Activated CD4-positive, alpha-beta T cell treated with anti-CD3 and anti-CD28 coated beads, Interleukin-2, amount 50 U/mL, for 24 hours (primary cell): ENCODE results near the gene LRRC8C.
"Not testable (repeated sequence)": the region's sequence is repeated elsewhere in the genome, so short reads cannot be mapped to it uniquely, and the experiment has no call there.

Source experiments
- DNase-seq, 2 donors: peaks; one replicate each; pipeline ENCODE4 v3.0.0-alpha.2; 2020; ENCODE audit warnings: low read depth in 1 of 2, low spot score in 1 of 2

The LRRC8C gene

DNA sequence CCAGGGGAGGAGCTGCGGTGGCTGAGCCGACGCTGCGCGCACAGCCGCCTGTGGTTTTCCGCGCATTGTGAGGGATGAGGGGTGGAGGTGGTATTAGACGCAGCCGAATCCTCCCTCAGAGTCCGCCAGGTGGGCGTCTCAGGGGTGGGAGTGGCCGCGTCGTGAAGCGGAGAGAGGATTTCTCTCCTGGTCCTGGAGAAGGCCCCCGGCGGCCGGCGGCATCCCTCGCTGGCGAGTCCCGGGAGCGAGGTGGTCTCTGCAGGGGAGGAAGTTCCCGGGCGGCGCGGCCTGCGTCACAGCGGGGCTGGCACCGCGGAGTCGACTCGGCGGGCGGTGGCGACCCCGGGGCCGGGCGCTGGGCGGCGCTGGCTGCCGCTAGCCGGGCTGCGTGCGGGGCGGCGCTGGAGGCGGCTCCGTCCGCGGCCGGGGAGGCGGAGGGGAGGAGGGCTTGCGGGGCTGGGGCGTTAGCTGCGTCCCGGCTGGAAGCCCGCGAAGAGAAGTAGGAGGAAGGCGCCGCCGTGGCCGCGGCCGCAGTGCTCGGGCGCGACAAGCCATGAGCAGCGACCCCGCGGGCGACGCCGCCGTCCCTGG, at the start of gene LRRC8C:
Gene LRRC8C (plus strand): TSS at position 464 of the 591 bp plus-strand sequence. CDS start 53,354 bp downstream, outside the sequence.
- DNase-seq = peak; percentile 76 to 79

DNA sequence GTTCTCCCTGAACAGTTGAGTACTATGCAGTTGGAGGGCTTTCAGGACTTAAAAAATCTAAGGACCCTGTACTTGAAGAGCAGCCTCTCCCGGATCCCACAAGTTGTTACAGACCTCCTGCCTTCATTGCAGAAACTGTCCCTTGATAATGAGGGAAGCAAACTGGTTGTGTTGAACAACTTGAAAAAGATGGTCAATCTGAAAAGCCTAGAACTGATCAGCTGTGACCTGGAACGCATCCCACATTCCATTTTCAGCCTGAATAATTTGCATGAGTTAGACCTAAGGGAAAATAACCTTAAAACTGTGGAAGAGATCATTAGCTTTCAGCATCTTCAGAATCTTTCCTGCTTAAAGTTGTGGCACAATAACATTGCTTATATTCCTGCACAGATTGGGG, 48.7 kb upstream of the LRRC8C start:
- no peak for DNase-seq

DNA sequence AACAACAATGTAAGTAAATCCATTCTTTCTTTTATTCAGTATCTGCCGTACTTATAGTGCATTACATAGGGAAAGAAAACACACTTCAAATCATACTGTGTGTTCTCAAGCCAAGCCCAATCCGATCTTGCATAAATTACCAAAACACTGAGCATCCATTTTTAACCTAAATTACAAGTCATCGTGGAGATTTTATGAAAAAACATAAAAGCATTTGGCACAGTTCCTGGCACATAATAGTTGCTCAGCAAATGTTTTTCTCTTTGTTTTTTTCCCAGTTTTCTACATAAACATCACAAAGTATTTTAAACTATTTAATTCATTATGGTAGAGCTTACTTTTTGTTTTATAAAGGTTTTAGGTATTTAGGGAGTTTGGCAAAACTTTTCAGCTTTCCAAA, 48.1 kb upstream of the LRRC8C start:
- no peak for DNase-seq

DNA sequence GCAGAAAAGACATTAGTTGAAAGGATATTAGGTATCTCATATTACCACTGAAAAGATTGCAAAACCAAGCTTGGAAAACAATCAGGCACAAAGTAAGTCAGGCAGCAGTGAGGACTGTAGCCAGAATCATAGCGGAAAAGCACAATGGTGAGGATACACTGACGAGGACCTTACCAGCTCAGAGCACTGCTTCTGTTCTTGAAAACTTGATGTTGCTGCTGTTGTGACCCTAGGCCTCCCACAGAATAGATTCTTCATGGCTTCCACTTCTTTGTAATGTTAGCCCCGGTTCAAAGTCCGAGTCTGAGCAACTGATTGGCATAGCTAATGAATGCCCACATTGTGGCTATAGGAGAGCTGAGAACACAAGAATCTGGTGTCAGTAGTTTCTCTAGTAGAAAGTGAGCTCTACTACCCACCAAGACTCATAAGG, 45.2 kb upstream of the LRRC8C start:
- DNase-seq = no peak

DNA sequence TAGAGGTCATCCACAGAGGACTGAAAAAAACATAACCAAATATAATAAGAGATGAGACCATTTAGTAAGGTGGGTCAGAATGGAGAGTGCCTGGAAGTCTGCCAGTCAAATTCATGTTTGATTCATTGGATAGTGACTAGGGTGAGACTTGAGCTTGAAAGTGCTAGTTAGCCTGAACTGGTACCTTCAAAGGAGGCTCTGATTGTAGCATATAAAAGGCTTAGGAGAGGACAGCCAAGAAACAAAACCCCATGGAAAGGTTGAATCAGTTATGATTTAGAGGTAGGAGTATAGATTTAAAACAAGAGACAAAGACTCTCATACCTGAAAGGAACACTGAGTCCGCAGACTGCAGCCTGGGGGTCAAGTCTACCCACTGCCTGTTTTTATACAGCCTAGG, 44.4 kb upstream of the LRRC8C start:
- no peak for DNase-seq

DNA sequence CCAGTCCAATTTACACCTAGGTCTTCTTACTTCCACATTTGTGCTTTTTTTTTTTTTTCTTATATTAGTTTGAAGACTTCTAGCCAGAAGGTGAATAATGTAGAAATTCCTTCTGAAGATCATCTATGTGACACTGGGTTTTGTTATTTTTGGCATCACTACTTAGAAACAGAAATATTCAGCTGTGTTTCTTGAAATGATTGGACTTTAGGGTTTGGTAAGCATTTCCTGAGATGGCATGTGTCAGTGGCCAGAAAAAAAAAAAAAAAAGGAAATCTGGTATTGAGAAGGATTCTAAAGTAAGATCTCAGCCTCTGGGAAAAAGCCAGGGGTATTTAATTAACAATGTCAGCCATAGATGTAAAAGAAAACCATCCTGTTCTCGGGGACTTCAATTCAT, 43.4 kb upstream of the LRRC8C start:
- DNase-seq = no peak

DNA sequence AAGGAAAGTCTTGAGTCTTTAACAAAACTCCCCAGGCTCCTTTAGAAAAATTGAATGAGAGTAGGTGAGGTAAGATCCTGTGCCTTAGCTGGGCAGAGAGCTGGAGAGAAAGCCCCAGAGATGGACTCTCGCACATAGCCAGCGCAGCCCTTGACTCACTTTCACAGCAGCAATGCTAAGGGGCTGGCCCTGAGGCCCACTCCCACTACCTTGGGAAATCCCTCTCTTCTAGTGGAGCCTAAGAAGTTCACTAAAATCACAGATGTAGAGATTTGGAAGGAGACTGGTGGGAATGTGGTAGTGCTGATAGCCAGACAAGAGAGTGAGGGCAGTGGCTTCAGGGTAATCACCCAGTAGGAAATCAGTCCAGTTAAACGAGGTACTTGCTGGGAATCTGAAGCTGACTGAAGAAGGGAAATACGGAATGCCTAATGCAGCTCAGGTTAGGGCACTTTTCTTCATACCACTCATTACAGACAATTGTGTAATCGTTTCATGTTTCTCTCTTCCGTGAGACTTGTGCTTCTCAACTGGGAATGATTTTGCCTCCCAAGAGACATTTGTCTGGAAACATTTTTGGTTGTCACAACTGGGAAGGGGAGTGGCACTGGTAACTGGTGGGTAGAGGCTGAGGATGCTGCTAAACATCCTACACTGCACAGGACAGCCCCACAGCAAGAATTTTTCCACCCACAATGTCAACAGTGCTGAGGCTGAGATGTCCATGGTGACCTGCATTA, 42.4 kb upstream of the LRRC8C start:
- DNase-seq = no peak

DNA sequence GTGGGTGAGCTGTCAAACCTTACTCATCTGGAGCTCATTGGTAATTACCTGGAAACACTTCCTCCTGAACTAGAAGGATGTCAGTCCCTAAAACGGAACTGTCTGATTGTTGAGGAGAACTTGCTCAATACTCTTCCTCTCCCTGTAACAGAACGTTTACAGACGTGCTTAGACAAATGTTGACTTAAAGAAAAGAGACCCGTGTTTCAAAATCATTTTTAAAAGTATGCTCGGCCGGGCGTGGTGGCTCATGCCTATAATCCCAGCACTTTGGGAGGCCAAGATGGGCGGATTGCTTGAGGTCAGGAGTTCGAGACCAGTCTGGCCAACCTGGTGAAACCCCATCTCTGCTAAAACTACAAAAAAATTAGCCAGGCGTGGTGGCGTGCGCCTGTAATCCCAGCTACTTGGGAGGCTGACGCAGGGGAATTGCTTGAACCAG, 40.0 kb upstream of the LRRC8C start:
- DNase-seq = not testable (repeated sequence)

DNA sequence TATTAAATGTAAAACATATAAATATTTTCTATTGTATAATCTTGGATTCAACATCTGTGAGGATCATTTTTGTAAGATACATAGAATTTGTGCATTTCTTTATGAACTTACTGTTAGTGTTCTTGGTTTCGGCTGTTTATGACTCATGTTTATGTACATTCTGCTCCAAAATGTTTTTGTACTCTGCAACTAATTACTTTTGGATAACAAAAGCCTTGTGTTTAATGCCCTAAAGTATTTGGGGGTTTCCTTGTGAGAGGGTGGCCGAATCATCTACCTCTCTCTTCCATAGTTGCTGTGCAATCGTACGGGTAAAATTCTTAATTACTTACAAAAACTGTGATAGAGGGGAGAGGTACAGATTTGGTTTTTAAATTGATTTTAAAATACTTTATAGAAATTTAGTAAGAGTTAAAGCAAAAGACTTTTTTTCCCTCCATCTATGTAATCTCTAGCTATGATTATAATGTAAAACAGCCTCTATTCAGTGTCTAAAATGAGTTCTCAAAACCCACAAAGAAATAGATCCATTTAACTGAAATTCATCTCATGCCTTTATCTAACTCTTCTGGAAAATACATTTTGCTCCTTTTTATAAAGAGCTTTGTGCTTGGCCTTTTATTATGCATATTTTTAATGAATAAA, 38.7 kb upstream of the LRRC8C start:
- no peak for DNase-seq

DNA sequence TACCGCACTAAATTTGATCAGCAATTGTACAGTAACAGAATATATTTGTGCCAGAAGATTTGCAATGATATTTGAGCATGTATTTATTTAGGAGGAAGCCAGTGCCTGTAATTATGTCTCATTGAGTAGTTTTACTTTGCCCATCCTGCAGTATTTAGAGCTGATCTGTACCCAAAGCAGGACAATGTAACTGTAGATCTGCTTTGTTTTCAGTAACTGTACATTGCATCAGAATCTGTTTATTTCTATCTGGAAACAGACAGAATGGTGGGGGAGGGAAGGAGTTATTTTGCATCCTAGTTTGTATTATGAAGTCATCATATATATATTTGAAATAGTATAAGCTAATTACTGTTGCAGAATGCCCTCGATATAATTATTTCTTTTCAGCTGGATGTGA, 36.2 kb upstream of the LRRC8C start:
- no peak for DNase-seq

DNA sequence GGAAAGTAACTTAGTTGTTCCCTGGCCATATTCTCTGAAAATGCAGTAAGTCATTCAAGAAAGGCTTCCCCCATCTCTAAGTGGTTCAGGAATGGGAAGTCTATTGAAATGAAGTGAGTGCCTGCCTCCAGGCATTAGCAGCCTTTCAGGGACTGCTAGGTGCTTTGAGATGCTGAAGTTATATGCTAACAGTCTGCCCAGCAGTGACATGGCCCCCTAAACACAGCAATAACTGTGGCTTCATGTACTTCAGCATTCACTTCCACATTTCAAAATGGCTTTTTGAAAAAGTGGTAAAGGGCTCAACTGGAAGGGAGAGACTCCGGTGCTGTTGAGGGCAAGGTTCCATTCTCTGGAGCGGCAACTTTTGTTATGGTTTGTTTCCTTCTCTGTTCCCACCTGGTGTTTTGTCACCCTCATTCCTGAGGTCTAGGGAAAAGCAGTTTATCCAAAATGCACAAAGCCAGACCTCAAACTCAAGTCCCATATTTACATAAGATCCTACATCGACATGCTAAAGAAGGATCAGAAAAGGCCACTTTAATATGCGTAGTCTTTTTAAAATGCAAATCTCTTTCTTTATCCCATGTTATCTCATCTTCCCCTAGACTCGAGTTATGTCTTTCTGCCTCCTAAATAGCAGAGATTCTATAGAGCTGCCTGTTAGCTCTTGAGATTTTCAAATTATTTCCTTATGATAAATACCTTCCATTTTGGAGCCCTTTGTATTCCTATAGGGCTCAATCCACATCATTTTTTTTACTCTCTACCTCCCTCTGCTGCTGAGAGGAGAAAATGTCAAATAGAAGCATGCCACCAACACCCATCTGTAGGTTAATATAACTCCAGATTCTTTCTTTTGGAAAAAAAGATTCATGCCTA, 34.2 kb upstream of the LRRC8C start:
- no peak for DNase-seq

DNA sequence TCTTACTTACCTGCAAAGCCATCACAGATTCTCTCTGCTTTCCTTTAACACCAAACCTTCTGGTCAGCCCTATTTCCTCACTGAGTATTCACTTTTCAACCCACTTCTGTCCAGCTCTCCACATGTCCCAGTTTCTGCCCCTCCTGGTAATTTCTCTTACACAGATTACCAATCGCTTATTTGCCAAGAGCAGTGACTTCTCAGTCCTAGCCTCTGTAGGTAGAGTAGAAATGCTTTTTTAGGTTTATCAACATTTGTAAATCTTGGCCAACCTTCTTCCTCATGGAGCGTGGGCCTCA, 33.6 kb upstream of the LRRC8C start:
- no peak for DNase-seq

DNA sequence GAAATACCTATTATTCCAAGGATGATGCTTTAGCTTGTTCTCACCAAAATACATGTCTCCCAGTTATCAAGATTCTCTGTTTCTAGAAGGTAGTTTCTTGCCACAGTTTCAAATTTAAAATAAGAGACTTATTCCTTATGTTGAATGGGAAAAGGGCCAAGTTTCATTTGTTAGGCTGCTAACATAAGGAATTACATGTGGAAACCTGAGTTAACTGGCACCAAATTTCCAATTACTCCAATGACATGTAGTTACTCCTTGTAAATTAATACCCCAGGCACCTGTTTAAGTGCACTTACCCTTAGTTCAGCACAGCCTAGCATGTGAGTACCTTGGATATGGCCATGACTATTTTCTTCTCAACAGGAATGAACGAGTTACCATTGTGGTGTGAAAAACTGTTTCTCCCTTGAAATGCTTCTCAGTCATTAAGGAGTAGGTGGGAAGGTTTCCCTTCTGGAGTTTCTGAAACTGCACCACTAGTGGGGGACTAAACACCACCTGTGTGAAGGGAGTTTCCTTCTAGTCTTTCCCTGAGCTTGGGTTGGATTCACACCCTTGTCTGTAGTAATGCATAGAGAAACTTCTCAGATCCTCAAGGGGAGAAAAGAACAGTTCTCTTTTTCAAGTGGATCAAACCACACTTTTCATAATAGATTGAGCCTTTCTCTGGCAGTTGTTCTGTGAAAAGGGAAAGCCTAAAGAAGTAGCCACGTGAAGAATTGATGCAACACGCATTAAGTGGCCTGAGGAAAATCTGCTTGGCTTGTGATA, 32.3 kb upstream of the LRRC8C start:
- DNase-seq = no peak

DNA sequence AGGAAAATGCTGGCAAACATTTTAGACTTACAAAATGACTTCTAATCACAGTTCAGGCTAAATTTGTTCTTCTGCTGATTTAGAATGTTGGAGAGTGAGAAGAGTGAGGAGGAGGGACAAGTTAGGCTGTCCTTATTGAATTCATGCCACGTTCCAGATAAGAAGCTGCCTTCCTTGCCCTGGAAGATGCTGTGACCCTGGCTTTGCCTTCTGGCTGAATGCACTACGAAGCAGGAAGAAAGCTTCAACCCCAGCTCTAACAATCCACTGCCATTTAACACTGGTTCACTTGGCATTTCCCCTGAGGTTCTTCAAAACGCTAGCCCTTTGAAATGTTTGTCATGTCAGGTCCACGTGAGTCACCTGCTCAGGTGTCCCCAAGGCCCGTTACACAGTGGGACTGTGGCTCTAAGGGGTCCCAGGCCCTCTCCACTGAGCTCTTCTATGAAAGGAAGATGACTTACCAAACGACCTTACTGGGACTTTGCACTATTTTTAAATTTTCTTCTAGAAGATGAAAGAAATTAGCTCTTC, 30.0 kb upstream of the LRRC8C start:
- no peak for DNase-seq

DNA sequence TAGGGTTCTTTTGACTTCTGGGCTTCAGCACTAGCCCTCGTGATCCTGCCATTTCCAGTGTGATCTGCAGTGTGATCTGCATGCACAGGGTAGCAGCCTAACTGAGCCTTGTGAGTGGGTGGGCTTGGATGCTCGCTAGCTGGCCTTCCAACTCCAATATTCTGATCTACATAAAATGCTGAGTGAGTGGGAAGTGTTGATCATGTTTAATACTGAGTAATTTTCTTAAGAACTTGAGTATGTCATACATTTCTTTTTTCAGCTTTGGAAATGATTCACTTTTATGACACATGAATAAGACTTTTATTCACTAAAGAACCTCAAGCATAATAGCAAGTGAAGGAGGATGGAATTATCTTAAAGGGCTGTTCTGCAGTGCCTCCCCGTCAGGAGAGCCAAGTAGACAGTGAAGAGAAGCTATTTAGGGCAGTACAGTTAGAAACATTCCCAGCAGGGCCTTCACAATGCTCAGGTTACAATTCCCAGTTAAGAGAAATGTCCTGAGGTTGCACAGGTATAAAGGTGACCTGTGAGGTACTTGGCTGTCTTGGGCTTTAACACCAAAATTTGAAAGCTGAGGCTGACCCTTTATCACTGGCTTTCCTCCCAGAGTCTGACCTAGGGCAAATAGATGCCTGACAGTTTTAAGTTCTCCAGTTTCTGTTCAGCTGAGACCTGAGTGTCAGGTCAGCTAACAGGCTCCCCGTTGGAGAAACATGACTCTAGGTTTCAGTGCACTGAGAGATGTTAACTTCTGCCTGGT, 29.1 kb upstream of the LRRC8C start:
- DNase-seq = peak in 1 of 2 donors; percentile 67

DNA sequence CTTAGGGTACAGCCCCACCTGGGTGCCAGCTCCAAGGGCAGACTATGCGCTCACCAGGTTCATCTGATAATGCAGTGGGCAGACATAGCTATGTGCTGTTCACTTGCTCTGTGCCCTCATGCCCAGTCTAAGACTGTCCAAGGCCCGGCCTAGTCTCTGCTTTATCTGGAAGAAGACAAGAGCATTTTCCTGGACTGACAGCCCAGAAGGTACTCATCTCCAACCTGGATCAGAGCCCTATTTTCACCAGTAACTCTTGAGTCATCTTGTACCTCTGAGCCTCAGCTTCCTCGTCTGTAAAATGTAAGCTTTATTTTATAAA, 28.5 kb upstream of the LRRC8C start:
- DNase-seq = no peak

DNA sequence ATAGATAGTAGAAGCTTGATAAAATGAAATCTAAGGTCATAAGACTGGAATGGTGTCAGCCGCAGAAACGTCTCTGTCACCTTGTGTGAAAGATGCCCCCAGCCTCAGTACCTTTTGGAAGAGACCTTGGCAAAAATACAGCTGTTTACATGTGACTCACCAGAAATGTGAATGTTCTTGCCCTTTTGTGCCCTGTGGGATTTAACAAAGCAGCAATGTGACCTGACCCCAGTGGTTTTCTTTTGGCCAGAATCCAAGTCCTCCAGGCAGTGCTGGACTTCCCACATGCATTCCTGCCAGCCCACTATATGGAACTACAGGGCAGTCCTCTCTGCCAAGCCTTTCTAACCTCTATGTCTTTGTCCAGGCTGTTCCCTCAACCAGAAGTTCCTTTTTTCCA, 27.2 kb upstream of the LRRC8C start:
- no peak for DNase-seq

DNA sequence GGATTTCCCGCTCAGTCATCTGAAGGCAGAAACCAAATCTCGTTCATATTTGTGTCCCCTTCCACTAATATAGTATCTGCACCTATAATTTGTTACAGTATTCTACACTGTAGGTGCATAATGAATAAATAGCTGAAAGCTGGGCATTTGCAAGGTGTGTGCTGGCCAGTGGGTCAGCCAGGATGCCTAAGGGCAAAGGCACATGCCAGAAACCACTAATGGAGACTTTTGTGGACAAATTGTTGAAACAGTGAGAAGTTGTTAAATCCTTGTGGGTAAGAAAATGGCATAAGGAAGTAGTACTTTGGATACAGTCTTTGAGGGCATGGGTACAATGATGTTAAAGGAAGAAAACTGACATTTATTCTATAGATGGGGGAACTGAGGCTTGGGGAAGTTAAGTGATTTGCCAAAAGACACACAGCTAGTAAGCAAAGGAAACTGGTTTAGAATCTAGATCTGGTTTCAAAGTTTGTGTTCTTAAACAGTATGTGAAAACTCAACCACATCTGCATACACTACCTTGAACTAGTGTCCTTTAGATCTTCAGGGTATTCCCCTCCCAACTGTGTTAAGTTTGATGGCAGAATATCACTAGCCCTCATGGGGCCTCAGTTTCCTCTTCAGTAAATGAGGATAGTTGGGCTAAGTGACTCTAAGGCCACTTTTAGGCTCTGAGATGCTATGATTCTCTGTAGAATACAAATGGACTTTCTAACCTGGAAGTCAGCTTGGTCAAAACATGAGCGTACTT, 26.5 kb upstream of the LRRC8C start:
- no peak for DNase-seq

DNA sequence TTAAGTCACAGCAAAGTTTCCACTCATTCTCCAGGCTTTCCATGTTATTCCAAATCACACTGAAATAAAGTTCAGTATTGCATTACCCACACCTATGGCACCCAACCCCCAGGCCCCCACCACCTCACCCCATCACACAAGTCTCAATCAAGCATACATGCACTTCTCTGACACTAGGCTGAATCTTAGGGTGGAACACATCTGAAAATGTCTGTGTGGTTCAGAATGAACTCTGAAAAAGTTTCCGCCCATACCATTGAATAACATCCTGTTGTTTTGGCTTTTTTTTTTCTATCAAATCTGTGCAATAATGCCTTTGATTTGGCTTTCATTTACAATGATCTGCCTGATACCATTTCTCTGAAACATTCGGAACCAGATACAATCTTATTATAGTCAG, 25.8 kb upstream of the LRRC8C start:
- DNase-seq = no peak
